ENCODE data around the gene CYLD. TPM values are rescaled to one million over a fixed set of nuclear protein-coding genes. Genes with fewer than 3 reads are reported as not detected.
A peak's percentile ranks its signal among the peaks of the same experiment; 100 is the strongest.

The CYLD gene
- total and polyA plus RNA-seq, 10 of the 15 experiments (the other 5 are each of a cell fraction or from before 2014, with no cell fraction given) = 19.2 to 106 (median 46.1) TPM

DNA sequence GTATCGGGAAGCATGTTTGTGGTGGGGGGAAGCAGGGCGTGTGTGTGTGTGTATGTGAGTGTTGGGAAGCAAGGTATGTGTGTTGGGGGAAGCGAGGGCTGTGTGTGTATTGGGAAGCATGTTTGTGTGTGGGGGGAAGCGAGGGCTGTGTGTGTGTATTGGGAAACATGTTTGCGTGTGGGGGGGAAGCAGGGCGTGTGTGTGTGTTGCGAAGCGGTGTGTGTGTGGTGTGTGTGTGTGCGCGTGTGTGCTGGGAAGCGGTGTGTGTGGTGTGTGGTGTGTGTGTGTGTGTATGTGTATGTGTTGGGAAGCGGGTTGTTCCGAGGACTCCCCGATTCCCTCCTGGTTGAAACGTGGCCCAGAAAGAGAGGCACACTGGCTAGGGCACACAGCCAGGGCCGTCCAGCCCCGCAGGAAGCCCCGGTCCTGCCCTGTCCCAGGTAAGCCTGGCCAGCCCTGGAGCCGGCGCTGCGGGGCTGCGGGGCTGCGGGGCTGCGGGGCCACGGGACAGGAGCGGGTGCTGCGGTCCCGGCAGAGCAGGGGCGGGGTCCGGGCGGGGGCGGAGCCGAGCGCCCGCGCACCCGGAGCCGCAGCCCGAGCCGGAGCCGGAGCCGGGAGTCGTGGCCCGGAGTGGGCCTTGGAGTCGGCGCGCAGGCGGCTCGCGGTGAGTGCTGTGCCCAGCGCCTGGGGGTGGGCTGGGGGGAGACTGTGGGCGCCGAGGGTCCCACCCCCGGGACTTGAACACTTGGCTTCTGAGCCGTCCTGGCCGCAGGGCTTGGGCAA is 48.7 kb upstream of the CYLD start, which contains the start of gene NOD2:
Gene NOD2, plus strand, starts transcription at position 608 of the 783 bp plus-strand sequence. CDS start 5,890 bp downstream, outside the sequence.
- Histone ChIP-seq H3K4me2 (ENCODE audit: control insufficient read depth, insufficient read depth) (peak within 1 kb of the TSS; percentile 100), H3K9me3 (replicated peaks; ENCODE audit: control insufficient read depth, insufficient read depth, low read length) (no peaks in the 10 kb centered on the region), H3K4me3 (peak within 1 kb of the TSS; percentile 72), H3K27ac (ENCODE audit: control insufficient read depth, insufficient read depth) (peak within 1 kb of the TSS; percentile 78), H3K36me3 (ENCODE audit: control insufficient read depth in 2 of 2, insufficient read depth in 2 of 2, low read length in 1 of 2) (no peaks in the 10 kb centered on the region), H3K9ac (ENCODE audit: control insufficient read depth, insufficient read depth, low read length) (peak within 1 kb of the TSS; percentile 74), H2AFZ (ENCODE audit: control insufficient read depth, low read depth, low read length) (peak within 1 kb of the TSS; percentile 52), H4K20me1 (ENCODE audit: control insufficient read depth, insufficient read depth) (no peaks in the 10 kb centered on the region), H3K27me3 (replicated peaks in 1 of 2; ENCODE audit: control insufficient read depth in 2 of 2, insufficient read depth in 2 of 2, low read length in 1 of 2) (no peaks in the 10 kb centered on the region), H3K4me1 (ENCODE audit: control insufficient read depth, insufficient read depth, low read length) (peaks cover 48% of the 10 kb centered on the region), H3K79me2 (ENCODE audit: control insufficient read depth, insufficient read depth, low read length) (peaks cover 45% of the 10 kb centered on the region)
- ChIA-PET RAD21 (ENCODE audit: unreplicated experiment) (interaction anchor here (7.4 to 9.9 kb wide), 2 partner anchors 9 to 53 kb away, joined by 112 to 121 read pairs; partner anchors contain the start of gene SNX20), POLR2A (interaction anchor here (0.5 to 8.3 kb wide), 3 partner anchors 11 to 51 kb away, joined by 3 to 104 read pairs (median 4); partner anchors contain the start of gene CYLD), SMC1A (ENCODE audit: uncharacterized antibody, unreplicated experiment) (interaction anchor here (0.6 to 8.3 kb wide), 8 partner anchors 11 to 326 kb away, joined by 3 to 190 read pairs (median 6); partner anchors contain the start of genes CYLD and SNX20), CTCF (interaction anchor here (0.7 to 8.0 kb wide), 5 partner anchors 8 to 52 kb away, joined by 3 to 63 read pairs (median 7); partner anchors contain the start of gene SNX20)
- in situ Hi-C loops (cut with MboI) (no loop called here), intact Hi-C loops (cut with micrococcal nuclease; ENCODE audit: unreplicated experiment) (no loop called here)
- BruUV-seq (replicated peaks) = no TSS peak
- ATAC-seq = peak; percentile 21
- no peak for DNase-seq (ENCODE audit: low read depth, low spot score)
- WGBS (ENCODE audit: insufficient coverage, insufficient replicate concordance, low lambda C conversion rate, missing lambda C conversion rate) = 29% methylated on average over 36 of the region's 56 CpGs
- FAIRE-seq = peak; percentile 23
- TF ChIP-seq IKZF2 (IDR thresholded peaks at IDR 0.05) (no peak), TCF12 (IDR thresholded peaks at IDR 0.05; ENCODE audit: low read depth, low read length) (no peak), FOXK2 (IDR thresholded peaks at IDR 0.05) (no peak), ZNF622 (IDR thresholded peaks at IDR 0.05) (no peak), ZNF274 (IDR thresholded peaks at IDR 0.05; ENCODE audit: insufficient read depth, insufficient read length) (no peak), SIN3A (IDR thresholded peaks at IDR 0.05; ENCODE audit: low read depth, low read length) (no peak), RBBP5 (conservative IDR thresholded peaks at IDR 0.05) (no peak), NR2F1 (conservative IDR thresholded peaks at IDR 0.05) (0 out of 2 replicates have a peak, but pooled peaks have one; percentile 22), ZNF687 (IDR thresholded peaks at IDR 0.05) (peak; percentile 64; the same call in 1 of the 2 replicates), TARDBP (IDR thresholded peaks at IDR 0.05; ENCODE audit: borderline replicate concordance) (no peak), SIX5 (IDR thresholded peaks at IDR 0.05; ENCODE audit: low read depth, low read length, severe bottlenecking) (no peak), CBX5 (IDR thresholded peaks at IDR 0.05; ENCODE audit: low read depth) (no peak), DPF2 (IDR thresholded peaks at IDR 0.05) (0 out of 2 replicates have a peak, but pooled peaks have one; percentile 42), IKZF1 (conservative IDR thresholded peaks at IDR 0.05) (peak; percentile 62; the same call in 1 of the 2 replicates), BACH1 (IDR thresholded peaks at IDR 0.05; ENCODE audit: borderline replicate concordance) (no peak), YBX1 (IDR thresholded peaks at IDR 0.05) (no peak), GATAD2B (conservative IDR thresholded peaks at IDR 0.05; ENCODE audit: low read depth) (peak; percentile 63; the same call in 1 of the 2 replicates), ZNF384 (IDR thresholded peaks at IDR 0.05; ENCODE audit: borderline replicate concordance, low read depth, low read length) (no peak), TCF3 (IDR thresholded peaks at IDR 0.05; ENCODE audit: borderline replicate concordance, insufficient read depth, low read depth, low read length) (no peak)
- TF ChIP-seq, protein P1, sequence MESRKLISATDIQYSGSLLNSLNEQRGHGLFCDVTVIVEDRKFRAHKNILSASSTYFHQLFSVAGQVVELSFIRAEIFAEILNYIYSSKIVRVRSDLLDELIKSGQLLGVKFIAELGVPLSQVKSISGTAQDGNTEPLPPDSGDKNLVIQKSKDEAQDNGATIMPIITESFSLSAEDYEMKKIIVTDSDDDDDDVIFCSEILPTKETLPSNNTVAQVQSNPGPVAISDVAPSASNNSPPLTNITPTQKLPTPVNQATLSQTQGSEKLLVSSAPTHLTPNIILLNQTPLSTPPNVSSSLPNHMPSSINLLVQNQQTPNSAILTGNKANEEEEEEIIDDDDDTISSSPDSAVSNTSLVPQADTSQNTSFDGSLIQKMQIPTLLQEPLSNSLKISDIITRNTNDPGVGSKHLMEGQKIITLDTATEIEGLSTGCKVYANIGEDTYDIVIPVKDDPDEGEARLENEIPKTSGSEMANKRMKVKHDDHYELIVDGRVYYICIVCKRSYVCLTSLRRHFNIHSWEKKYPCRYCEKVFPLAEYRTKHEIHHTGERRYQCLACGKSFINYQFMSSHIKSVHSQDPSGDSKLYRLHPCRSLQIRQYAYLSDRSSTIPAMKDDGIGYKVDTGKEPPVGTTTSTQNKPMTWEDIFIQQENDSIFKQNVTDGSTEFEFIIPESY (IDR thresholded peaks at IDR 0.05) = peak; percentile 90
